GM12872 (cell line): Measurements from ENCODE around the gene NDFIP1.

Experiments used
- CTCF ChIP-seq: IDR thresholded peaks from 3 replicates; pipeline ENCODE4 v1.5.1; 2011; ENCODE audit warnings: low read depth, mild to moderate bottlenecking, low read length, moderate library complexity; ENCODE audit not compliant: insufficient read depth

Gene NDFIP1

GRCh38 chr5:142082182-142082781, 26.3 kb upstream of the NDFIP1 start:
- TF ChIP-seq CTCF: no peak

- TF ChIP-seq CTCF: no peak
Measured at GRCh38 chr5:142086229-142086628, 22.4 kb upstream of the NDFIP1 start.

- TF ChIP-seq CTCF: no peak
Measured at GRCh38 chr5:142086679-142087078, 21.9 kb upstream of the NDFIP1 start.

GRCh38 chr5:142087920-142088679, 20.5 kb upstream of the NDFIP1 start:
- TF ChIP-seq CTCF: no peak

GRCh38 chr5:142091012-142091411, 17.6 kb upstream of the NDFIP1 start:
- no peak for TF ChIP-seq CTCF

GRCh38 chr5:142091922-142092321, 16.7 kb upstream of the NDFIP1 start:
- no peak for TF ChIP-seq CTCF

GRCh38 chr5:142095035-142095434, 13.5 kb upstream of the NDFIP1 start:
- no peak for TF ChIP-seq CTCF
